CD14-positive monocyte (primary cell): Measurements from ENCODE around the gene LLGL2. TPM values are rescaled to one million over a fixed set of nuclear protein-coding genes. Genes with fewer than 3 reads are reported as not detected.

Experiments
- DNase-seq, 3 donors: peaks; one replicate each; pipeline ENCODE4 v3.0.0-alpha.2; 2011 to 2022
- H2AFZ ChIP-seq: 2 replicates; pipeline ENCODE4 v1.6.0; 2012; ENCODE audit warnings: mild to moderate bottlenecking, low read depth, low read length, inconsistent platforms; ENCODE audit not compliant: insufficient read depth, poor library complexity, severe bottlenecking
- H3K27ac ChIP-seq, 2 donors: 1 replicate in 1 of 2; 2 replicates in 1 of 2; pipeline ENCODE4 v1.5.1; 2012 to 2013; ENCODE audit warnings: low read length in 2 of 2, control low read depth in 1 of 2, inconsistent platforms in 1 of 2, low read depth in 1 of 2, mild to moderate bottlenecking in 1 of 2
- H3K27me3 ChIP-seq, 2 donors: one replicate each; pipeline versions ENCODE4 v1.6.0 to v1.6.1; 2011 to 2013; ENCODE audit warnings: low read length in 2 of 2; ENCODE audit not compliant: control insufficient read depth in 2 of 2, insufficient read depth in 2 of 2
- H3K36me3 ChIP-seq, 2 donors: replicated peaks in 1 of 2; 1 replicate in 1 of 2; 2 replicates in 1 of 2; pipeline versions ENCODE4 v1.5.1 to v1.6.1; 2012 to 2013; ENCODE audit warnings: low read length in 2 of 2, control low read depth in 1 of 2, inconsistent platforms in 1 of 2, mild to moderate bottlenecking in 1 of 2; ENCODE audit not compliant: insufficient read depth in 2 of 2, control insufficient read depth in 1 of 2
- H3K4me1 ChIP-seq, 2 donors: 1 replicate in 1 of 2; 2 replicates in 1 of 2; pipeline versions ENCODE4 v1.5.1 to v1.6.1; 2012 to 2013; ENCODE audit warnings: low read length in 2 of 2, control low read depth in 1 of 2, inconsistent platforms in 1 of 2, mild to moderate bottlenecking in 1 of 2, moderate library complexity in 1 of 2; ENCODE audit not compliant: insufficient read depth in 2 of 2, control insufficient read depth in 1 of 2
- H3K4me2 ChIP-seq: replicated peaks from 2 replicates; pipeline ENCODE3; 2012; ENCODE audit warnings: low read length, moderate library complexity, mild to moderate bottlenecking; ENCODE audit not compliant: poor library complexity, severe bottlenecking; ENCODE audit errors: extremely low read depth
- H3K4me3 ChIP-seq, 3 experiments: fragments of 200-600 bp in 1 of 3; sonication (generic) in 1 of 3; replicated peaks in 1 of 3; 1 replicate in 2 of 3; 2 replicates in 1 of 3; pipeline ENCODE4 v1.5.1; 2011 to 2013; ENCODE audit warnings: low read length in 3 of 3, mild to moderate bottlenecking in 3 of 3, control low read depth in 2 of 3, low read depth in 2 of 3, inconsistent platforms in 1 of 3, moderate library complexity in 1 of 3
- H3K79me2 ChIP-seq: 2 replicates; pipeline ENCODE4 v1.6.0; 2012; ENCODE audit warnings: mild to moderate bottlenecking, control low read depth, inconsistent platforms, low read length, moderate library complexity; ENCODE audit not compliant: insufficient read depth
- H3K9ac ChIP-seq: 2 replicates; pipeline ENCODE4 v1.6.0; 2017; ENCODE audit warnings: low read length, mild to moderate bottlenecking; ENCODE audit not compliant: insufficient read depth, poor library complexity, severe bottlenecking
- H3K9me3 ChIP-seq, 2 donors: replicated peaks in 1 of 2; 1 replicate in 1 of 2; 2 replicates in 1 of 2; pipeline versions ENCODE4 v1.5.1 to v1.6.1; 2012 to 2013; ENCODE audit warnings: low read length in 2 of 2, control low read depth in 1 of 2; ENCODE audit not compliant: control insufficient read depth in 1 of 2, insufficient read depth in 1 of 2
- H4K20me1 ChIP-seq: 2 replicates; pipeline ENCODE4 v1.6.0; 2012; ENCODE audit warnings: mild to moderate bottlenecking, low read length, control low read depth, moderate library complexity; ENCODE audit not compliant: insufficient read depth
- H3K27ac Mint-ChIP-seq, 7 donors: one replicate each; pipeline ENCODE4 v1.8.0; 2020; ENCODE audit warnings: mild to moderate bottlenecking in 7 of 7, mixed read lengths in 7 of 7, moderate library complexity in 6 of 7, inconsistent platforms in 2 of 7
- H3K27me3 Mint-ChIP-seq, 3 donors: one replicate each; pipeline ENCODE4 v1.8.0; 2021 to 2022; ENCODE audit warnings: low read depth in 3 of 3, mild to moderate bottlenecking in 3 of 3, mixed read lengths in 3 of 3, moderate library complexity in 3 of 3, inconsistent platforms in 1 of 3
- H3K36me3 Mint-ChIP-seq, 2 donors: one replicate each; pipeline ENCODE4 v1.8.0; 2020; ENCODE audit warnings: mixed read lengths in 2 of 2, inconsistent platforms in 1 of 2, mild to moderate bottlenecking in 1 of 2
- H3K4me1 Mint-ChIP-seq: one replicate; pipeline ENCODE4 v1.8.0; 2020; ENCODE audit warnings: mild to moderate bottlenecking, mixed read lengths
- H3K4me3 Mint-ChIP-seq, 2 donors: one replicate each; pipeline ENCODE4 v1.8.0; 2020; ENCODE audit warnings: mild to moderate bottlenecking in 2 of 2, mixed read lengths in 2 of 2, moderate library complexity in 1 of 2
- H3K9me3 Mint-ChIP-seq, 7 donors: one replicate each; pipeline ENCODE4 v1.8.0; 2020 to 2022; ENCODE audit warnings: mixed read lengths in 7 of 7, mild to moderate bottlenecking in 6 of 7, moderate library complexity in 6 of 7, inconsistent platforms in 2 of 7
- WGBS: methylation state at CpG from one replicate; pipeline ENCODE4 v1.1.5; 2013; ENCODE audit warnings: missing lambda C conversion rate; ENCODE audit not compliant: insufficient coverage; 5-methylcytosine and 5-hydroxymethylcytosine counted together
- intact Hi-C, 2 donors: fragments of 100-400 bp; cut with micrococcal nuclease; formaldehyde crosslinking; loops; one replicate each; pipeline versions ENCODE4 v1.15.0 to v1.15.1; 2023
- polyA plus RNA-seq, 3 donors: library from polyadenylated mRNA; depleted of rRNA in 1 of 3; unstranded in 2 of 3; stranded (reverse) in 1 of 3; fragments of 300-500 nt in 2 of 3; fragments of >200 nt in 1 of 3; fragmentation: Illumina TruSeq in 2 of 3; gene quantifications; 1 replicate in 2 of 3; 2 replicates in 1 of 3; pipeline ENCODE4 v1.2.3, GENCODE V29; 2012 to 2021
- TF ChIP-seq, protein P1 (sequence below): fragments of 200-600 bp; IDR thresholded peaks from one replicate; pipeline ENCODE4 v1.8.0; 2022; ENCODE audit warnings: antibody characterized with exemption, mild to moderate bottlenecking

The LLGL2 gene
- polyA plus RNA-seq, 3 donors: 4.8 to 7.5 (median 5.5) TPM

- intact Hi-C loops: loop anchor here in 1 of 2 donors (5.0 kb wide), 1 partner anchor 58 kb away; no protein-coding TSS in a partner anchor
- Histone ChIP-seq H3K9me3 (no peaks in the 10 kb centered on the region), H3K4me3 (no peak overlapping the region), H3K36me3 (peaks cover 14 to 16% of the 10 kb centered on the region in 2 donors), H3K4me1 (peaks cover 44 to 45% of the 10 kb centered on the region in 2 donors), H3K79me2 (peaks cover 10% of the 10 kb centered on the region), H3K4me2 (no peak overlapping the region), H3K27ac (peak overlapping the region in 1 of 2 donors; percentile 82), H3K27me3 (no peaks in the 10 kb centered on the region), H2AFZ (no peak overlapping the region), H4K20me1 (no peaks in the 10 kb centered on the region), H3K9ac (peak overlapping the region; percentile 6)
- H3K9me3 Mint-ChIP-seq: peaks cover 0 to 2% (median 0%) of the 10 kb centered on the region in 7 donors
- H3K27ac Mint-ChIP-seq: no peak overlapping the region
- no peak overlapping the region for H3K4me3 Mint-ChIP-seq
- peaks cover 0 to 4% (median 0%) of the 10 kb centered on the region in 3 donors for H3K27me3 Mint-ChIP-seq
- peaks cover 45% of the 10 kb centered on the region for H3K4me1 Mint-ChIP-seq
- TF ChIP-seq, protein P1, sequence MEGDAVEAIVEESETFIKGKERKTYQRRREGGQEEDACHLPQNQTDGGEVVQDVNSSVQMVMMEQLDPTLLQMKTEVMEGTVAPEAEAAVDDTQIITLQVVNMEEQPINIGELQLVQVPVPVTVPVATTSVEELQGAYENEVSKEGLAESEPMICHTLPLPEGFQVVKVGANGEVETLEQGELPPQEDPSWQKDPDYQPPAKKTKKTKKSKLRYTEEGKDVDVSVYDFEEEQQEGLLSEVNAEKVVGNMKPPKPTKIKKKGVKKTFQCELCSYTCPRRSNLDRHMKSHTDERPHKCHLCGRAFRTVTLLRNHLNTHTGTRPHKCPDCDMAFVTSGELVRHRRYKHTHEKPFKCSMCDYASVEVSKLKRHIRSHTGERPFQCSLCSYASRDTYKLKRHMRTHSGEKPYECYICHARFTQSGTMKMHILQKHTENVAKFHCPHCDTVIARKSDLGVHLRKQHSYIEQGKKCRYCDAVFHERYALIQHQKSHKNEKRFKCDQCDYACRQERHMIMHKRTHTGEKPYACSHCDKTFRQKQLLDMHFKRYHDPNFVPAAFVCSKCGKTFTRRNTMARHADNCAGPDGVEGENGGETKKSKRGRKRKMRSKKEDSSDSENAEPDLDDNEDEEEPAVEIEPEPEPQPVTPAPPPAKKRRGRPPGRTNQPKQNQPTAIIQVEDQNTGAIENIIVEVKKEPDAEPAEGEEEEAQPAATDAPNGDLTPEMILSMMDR: no peak
- DNase-seq: no peak
- H3K36me3 Mint-ChIP-seq: peaks cover 22 to 50% of the 10 kb centered on the region in 2 donors
- 94% methylated on average over 12 of the region's 12 CpGs for WGBS
Observed at GRCh38 chr17:75485688-75486087, 39.8 kb upstream of the LLGL2 start.

GRCh38 chr17:75486151-75486550, 39.3 kb upstream of the LLGL2 start:
- no peaks in the 10 kb centered on the region for H3K9me3 ChIP-seq
- H3K9ac ChIP-seq: peak overlapping the region; percentile 6
- H3K27me3 Mint-ChIP-seq: peaks cover 0 to 4% (median 0%) of the 10 kb centered on the region in 3 donors
- TF ChIP-seq, protein P1: no peak
- peaks cover 22 to 53% of the 10 kb centered on the region in 2 donors for H3K36me3 Mint-ChIP-seq
- H3K4me3 ChIP-seq: no peak overlapping the region
- peaks cover 10% of the 10 kb centered on the region for H3K79me2 ChIP-seq
- H3K9me3 Mint-ChIP-seq: peaks cover 0 to 2% (median 0%) of the 10 kb centered on the region in 7 donors
- no peak overlapping the region for H2AFZ ChIP-seq
- WGBS: 86% methylated on average over 4 of the region's 14 CpGs
- peak overlapping the region; percentile 80 for H3K4me2 ChIP-seq
- H3K27ac ChIP-seq: peak overlapping the region in 1 of 2 donors; percentile 82
- H4K20me1 ChIP-seq: no peaks in the 10 kb centered on the region
- peaks cover 16 to 20% of the 10 kb centered on the region in 2 donors for H3K36me3 ChIP-seq
- intact Hi-C loops: loop anchor here in 1 of 2 donors (5.0 kb wide), 1 partner anchor 59 kb away; no protein-coding TSS in a partner anchor
- peak overlapping the region in 1 of 2 donors; percentile 39 for H3K4me3 Mint-ChIP-seq
- peaks cover 41% of the 10 kb centered on the region for H3K4me1 Mint-ChIP-seq
- H3K27ac Mint-ChIP-seq: peak overlapping the region in 5 of 7 donors; percentile 66 to 92 (median 91)
- no peak for DNase-seq
- no peaks in the 10 kb centered on the region for H3K27me3 ChIP-seq
- H3K4me1 ChIP-seq: peaks cover 39 to 40% of the 10 kb centered on the region in 2 donors
